AG10803 (cell line): ENCODE data around the gene MON2.

ENCODE experiments used
- DNase-seq: peaks from one replicate; pipeline ENCODE4 v3.0.0; 2010; ENCODE audit warnings: low read depth
- H3K4me3 ChIP-seq: 2 replicates; pipeline ENCODE4 v1.5.1; 2011; ENCODE audit warnings: mild to moderate bottlenecking, low read length, control low read depth
- CTCF ChIP-seq: conservative IDR thresholded peaks from 2 replicates; pipeline ENCODE4 v1.5.1; 2011; ENCODE audit warnings: mild to moderate bottlenecking, low read length, control low read depth, inconsistent platforms

Gene MON2

GRCh38 chr12:62582065-62582366 lies 115.4 kb downstream of the MON2 start:
- no peak overlapping the region for H3K4me3 ChIP-seq
- DNase-seq = no peak
- TF ChIP-seq CTCF = no peak

- DNase-seq = no peak
- no peak overlapping the region for H3K4me3 ChIP-seq
- no peak for TF ChIP-seq CTCF
Measured at GRCh38 chr12:62584619-62585018, 118.0 kb downstream of the MON2 start.

GRCh38 chr12:62586850-62587249 lies 120.2 kb downstream of the MON2 start:
- TF ChIP-seq CTCF = no peak
- no peak for DNase-seq
- H3K4me3 ChIP-seq = no peak overlapping the region

GRCh38 chr12:62588916-62589315 lies 122.3 kb downstream of the MON2 start:
- no peak for DNase-seq
- TF ChIP-seq CTCF = no peak
- H3K4me3 ChIP-seq = no peak overlapping the region

GRCh38 chr12:62597253-62597652 lies 130.6 kb downstream of the MON2 start:
- no peak for DNase-seq
- no peak for TF ChIP-seq CTCF
- no peak overlapping the region for H3K4me3 ChIP-seq

- TF ChIP-seq CTCF = no peak
Measured at GRCh38 chr12:62598846-62599245, 132.2 kb downstream of the MON2 start.

GRCh38 chr12:62599854-62600437 lies 133.3 kb downstream of the MON2 start:
- TF ChIP-seq CTCF = peak; percentile 26
- no peak for DNase-seq
- H3K4me3 ChIP-seq = no peak overlapping the region

More at GRCh38 chr12:62598846-62599245, 132.2 kb downstream of the MON2 start:
- no peak overlapping the region for H3K4me3 ChIP-seq
- no peak for DNase-seq
